Stomach (tissue), 9 donors: ENCODE results near the gene ODF2L. TPM values are rescaled to one million over a fixed set of nuclear protein-coding genes. Genes with fewer than 3 reads are reported as not detected.

Source experiments
- DNase-seq, 2 donors: peaks; one replicate each; pipeline versions ENCODE4 v3.0.0 to v3.0.0-alpha.2; 2013 to 2019
- H3K27ac ChIP-seq, 5 donors: fragments of 200-600 bp in 4 of 5; sonication (generic) in 4 of 5; one replicate each; pipeline ENCODE4 v1.5.1; 2013 to 2019; ENCODE audit warnings: mild to moderate bottlenecking in 1 of 5, moderate library complexity in 1 of 5
- H3K27me3 ChIP-seq, 3 donors: fragments of 200-600 bp; sonication (generic); one replicate each; pipeline ENCODE4 v1.5.1; 2017 to 2019; ENCODE audit warnings: mixed run types in 1 of 3
- H3K36me3 ChIP-seq, 4 donors: fragments of 200-600 bp; sonication (generic); 1 replicate in 3 of 4; 2 replicates in 1 of 4; pipeline ENCODE4 v1.5.1; 2016 to 2019
- H3K4me1 ChIP-seq, 4 donors: fragments of 200-600 bp; sonication (generic); one replicate each; pipeline ENCODE4 v1.5.1; 2016 to 2019
- H3K4me3 ChIP-seq, 4 donors: fragments of 200-600 bp; sonication (generic) in 3 of 4; one replicate each; pipeline ENCODE4 v1.5.1; 2016 to 2019; ENCODE audit warnings: mild to moderate bottlenecking in 1 of 4
- H3K9me3 ChIP-seq, 4 donors: fragments of 200-600 bp; sonication (generic); one replicate each; pipeline ENCODE4 v1.5.1; 2016 to 2019
- CTCF ChIP-seq, 7 experiments: fragments of 450-650 bp in 4 of 7; fragments of 200-600 bp in 3 of 7; sonication (generic) in 3 of 7; IDR thresholded peaks; one replicate each; pipeline ENCODE4 v1.5.1; 2016 to 2019; ENCODE audit warnings: antibody characterized with exemption in 7 of 7, control low read depth in 2 of 7, mild to moderate bottlenecking in 1 of 7
- EP300 ChIP-seq: sonication (generic); formaldehyde crosslinking; IDR thresholded peaks from one replicate; pipeline ENCODE4 v1.6.1; 2017; ENCODE audit warnings: antibody characterized with exemption
- POLR2A ChIP-seq, 4 donors: fragments of 450-650 bp; IDR thresholded peaks; one replicate each; pipeline ENCODE4 v1.6.1; 2016; ENCODE audit warnings: antibody characterized with exemption in 4 of 4, control low read depth in 2 of 4, mild to moderate bottlenecking in 1 of 4, moderate library complexity in 1 of 4
- POLR2AphosphoS5 ChIP-seq, 3 donors: sonication (generic); formaldehyde crosslinking; IDR thresholded peaks; one replicate each; pipeline ENCODE4 v1.6.1; 2016; ENCODE audit warnings: antibody characterized with exemption in 3 of 3
- WGBS, 5 donors: extraction: QIAGEN DNeasy Blood & Tissue Kit in 3 of 5; methylation state at CpG; one replicate each; pipeline versions ENCODE4 v1.1.5 to v1.1.7; 2013 to 2018; 5-methylcytosine and 5-hydroxymethylcytosine counted together
- intact Hi-C: fragments of 100-400 bp; cut with DNase I; formaldehyde crosslinking; loops from one replicate; pipeline ENCODE4 v1.15.1; 2023; ENCODE audit warnings: low total_unique reads
- polyA plus RNA-seq, 3 donors: library from polyadenylated mRNA; stranded (reverse); fragments of 200-250 nt; gene quantifications; one replicate each; pipeline ENCODE4 v1.2.3, GENCODE V29; 2013
- total RNA-seq, 5 donors: library from RNA; depleted of rRNA; stranded (reverse); fragments of >200 nt; gene quantifications; one replicate each; pipeline versions ENCODE4 v1.1.0 to v1.2.3, GENCODE V29; 2014 to 2016
- donor health status: healthy with polysubstance abuse.
- donor health status: Bipolar disorder and iron deficiency.
- donor health status: healthy.

ODF2L gene
- total and polyA plus RNA-seq, 8 donors: 6.0 to 159 (median 49.2) TPM

- Histone ChIP-seq H3K4me3 (no peak overlapping the region), H3K27ac (no peak overlapping the region), H3K9me3 (no peaks in the 10 kb centered on the region), H3K36me3 (no peaks in the 10 kb centered on the region), H3K27me3 (no peaks in the 10 kb centered on the region), H3K4me1 (no peaks in the 10 kb centered on the region)
- DNase-seq: peak in 1 of 2 donors; percentile 7
- TF ChIP-seq POLR2AphosphoS5 (IDR thresholded peaks at IDR 0.05): no peak
- intact Hi-C loops: no loop called here
- 87 to 90% (median 89%) methylated on average over 6 of the region's 6 CpGs for WGBS, 5 donors
Observed at GRCh38 chr1:86409416-86410021, 13.4 kb upstream of the ODF2L start.

GRCh38 chr1:86396498-86396890 is 371 bp upstream of the ODF2L start:
- no peaks in the 10 kb centered on the region for H3K9me3 ChIP-seq
- peak overlapping the region; percentile 74 to 82 (median 78) for H3K4me3 ChIP-seq
- no peak for DNase-seq
- H3K27ac ChIP-seq: peak overlapping the region; percentile 27 to 85 (median 82)
- H3K36me3 ChIP-seq: no peaks in the 10 kb centered on the region
- intact Hi-C loops: no loop called here
- peaks cover 0 to 31% (median 20%) of the 10 kb centered on the region in 4 donors for H3K4me1 ChIP-seq
- 1 to 5% (median 2%) methylated on average over 9 of the region's 9 CpGs for WGBS, 5 donors
- TF ChIP-seq CTCF (IDR thresholded peaks at IDR 0.05) (no peak), POLR2AphosphoS5 (IDR thresholded peaks at IDR 0.05) (no peak), POLR2A (IDR thresholded peaks at IDR 0.05) (no peak)
- H3K27me3 ChIP-seq: no peaks in the 10 kb centered on the region

DNA sequence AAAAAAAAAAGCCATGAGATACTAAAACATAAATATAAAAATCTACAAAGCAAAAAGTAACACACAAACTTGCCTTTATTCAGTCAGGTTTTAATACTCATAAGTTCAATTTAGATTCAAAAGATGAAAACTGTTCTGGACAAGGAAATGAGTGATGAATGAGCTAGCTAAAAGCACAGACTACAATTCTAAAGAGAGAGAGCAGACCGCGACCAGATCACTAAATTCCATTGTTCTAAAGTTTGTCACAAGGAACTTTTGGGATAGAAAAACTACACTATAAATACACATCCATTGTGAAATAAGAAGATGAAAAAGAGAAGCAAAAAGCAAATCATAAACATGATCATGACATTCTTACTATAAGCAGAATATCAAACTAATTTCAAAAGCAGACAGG is 1.7 kb downstream of the ODF2L start:
- TF ChIP-seq POLR2AphosphoS5 (IDR thresholded peaks at IDR 0.05) (no peak), CTCF (IDR thresholded peaks at IDR 0.05) (no peak), EP300 (no peak), POLR2A (IDR thresholded peaks at IDR 0.05) (no peak)
- Histone ChIP-seq H3K4me3 (no peak overlapping the region), H3K36me3 (no peaks in the 10 kb centered on the region), H3K27ac (peak overlapping the region in 1 of 5 donors; percentile 7), H3K9me3 (no peaks in the 10 kb centered on the region), H3K4me1 (peaks cover 0 to 31% (median 20%) of the 10 kb centered on the region in 4 donors), H3K27me3 (no peaks in the 10 kb centered on the region)
- DNase-seq: no peak
- WGBS, 5 donors: 55 to 75% (median 70%) methylated on average over 2 of the region's 2 CpGs
- intact Hi-C loops: no loop called here

DNA sequence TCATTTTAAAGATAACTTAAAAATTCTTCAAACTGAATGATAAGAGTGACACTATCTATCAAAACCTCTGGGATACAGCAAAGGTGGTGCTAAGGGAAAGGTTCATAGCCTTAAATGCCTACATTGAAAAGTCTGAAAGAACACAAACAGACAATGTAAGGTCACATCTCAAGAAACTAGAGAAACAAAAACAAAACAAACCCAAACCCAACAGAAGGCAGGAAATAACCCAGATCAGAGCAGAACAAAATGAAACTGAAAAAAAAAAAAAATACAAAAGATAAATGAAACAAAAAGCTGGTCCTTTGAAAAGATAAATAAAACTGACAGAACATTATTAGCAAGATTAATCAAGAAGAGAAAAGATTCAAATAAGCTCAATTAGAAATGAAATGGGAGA is 6.8 kb downstream of the ODF2L start:
- no peaks in the 10 kb centered on the region for H3K27me3 ChIP-seq
- TF ChIP-seq EP300 (no peak), POLR2AphosphoS5 (IDR thresholded peaks at IDR 0.05) (no peak), POLR2A (IDR thresholded peaks at IDR 0.05) (no peak), CTCF (IDR thresholded peaks at IDR 0.05) (no peak)
- intact Hi-C loops: no loop called here
- peak overlapping the region in 2 of 5 donors; percentile 30 to 48 for H3K27ac ChIP-seq
- no peak for DNase-seq
- no peaks in the 10 kb centered on the region for H3K9me3 ChIP-seq
- no peak overlapping the region for H3K4me3 ChIP-seq
- no peaks in the 10 kb centered on the region for H3K36me3 ChIP-seq
- H3K4me1 ChIP-seq: peaks cover 0 to 15% (median 3%) of the 10 kb centered on the region in 4 donors

- Histone ChIP-seq H3K9me3 (no peaks in the 10 kb centered on the region), H3K4me3 (no peak overlapping the region), H3K27ac (peak overlapping the region in 1 of 5 donors; percentile 48), H3K36me3 (no peaks in the 10 kb centered on the region), H3K27me3 (no peaks in the 10 kb centered on the region), H3K4me1 (peaks cover 0 to 11% (median under 1%) of the 10 kb centered on the region in 4 donors)
- TF ChIP-seq EP300 (no peak), POLR2AphosphoS5 (IDR thresholded peaks at IDR 0.05) (no peak), CTCF (IDR thresholded peaks at IDR 0.05) (no peak)
- DNase-seq: no peak
- intact Hi-C loops: no loop called here
Observed at GRCh38 chr1:86388777-86389176, 7.3 kb downstream of the ODF2L start.
